ENCODE results near the gene NRG3. TPM values are rescaled to one million over a fixed set of nuclear protein-coding genes. Genes with fewer than 3 reads are reported as not detected.

NRG3 gene
- total RNA-seq, 1 experiment from 2014 or later = 0.66 TPM

DNA sequence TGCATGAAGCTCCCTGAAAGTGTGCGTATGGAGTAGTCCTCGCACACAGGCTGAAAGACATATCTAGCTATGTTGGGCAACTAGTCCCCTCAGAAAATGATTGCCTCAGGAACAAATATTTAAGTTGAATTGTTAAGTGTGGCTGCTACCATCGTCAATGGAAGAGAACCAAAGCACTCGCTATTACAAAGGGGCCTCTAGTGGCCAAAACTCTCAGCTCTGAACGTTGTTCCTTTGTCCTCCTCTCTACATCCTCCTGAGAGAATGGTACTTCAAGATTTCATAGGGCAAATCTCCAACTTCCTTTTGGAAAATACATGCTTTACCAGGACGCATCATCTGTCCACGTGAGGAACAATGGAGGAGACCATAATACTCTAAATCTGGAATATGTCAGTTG, 209.9 kb downstream of the NRG3 start:
- TF ChIP-seq, protein P1, sequence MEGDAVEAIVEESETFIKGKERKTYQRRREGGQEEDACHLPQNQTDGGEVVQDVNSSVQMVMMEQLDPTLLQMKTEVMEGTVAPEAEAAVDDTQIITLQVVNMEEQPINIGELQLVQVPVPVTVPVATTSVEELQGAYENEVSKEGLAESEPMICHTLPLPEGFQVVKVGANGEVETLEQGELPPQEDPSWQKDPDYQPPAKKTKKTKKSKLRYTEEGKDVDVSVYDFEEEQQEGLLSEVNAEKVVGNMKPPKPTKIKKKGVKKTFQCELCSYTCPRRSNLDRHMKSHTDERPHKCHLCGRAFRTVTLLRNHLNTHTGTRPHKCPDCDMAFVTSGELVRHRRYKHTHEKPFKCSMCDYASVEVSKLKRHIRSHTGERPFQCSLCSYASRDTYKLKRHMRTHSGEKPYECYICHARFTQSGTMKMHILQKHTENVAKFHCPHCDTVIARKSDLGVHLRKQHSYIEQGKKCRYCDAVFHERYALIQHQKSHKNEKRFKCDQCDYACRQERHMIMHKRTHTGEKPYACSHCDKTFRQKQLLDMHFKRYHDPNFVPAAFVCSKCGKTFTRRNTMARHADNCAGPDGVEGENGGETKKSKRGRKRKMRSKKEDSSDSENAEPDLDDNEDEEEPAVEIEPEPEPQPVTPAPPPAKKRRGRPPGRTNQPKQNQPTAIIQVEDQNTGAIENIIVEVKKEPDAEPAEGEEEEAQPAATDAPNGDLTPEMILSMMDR (IDR thresholded peaks at IDR 0.05; ENCODE audit: insufficient read depth in 1 of 2, low read depth in 1 of 2, low read length in 1 of 2, severe bottlenecking in 1 of 2, unreplicated experiment in 1 of 2) = no peak
- ChIA-PET POLR2A (no interaction called here), CTCF (no interaction called here)
- H3K4me1 ChIP-seq = no peaks in the 10 kb centered on the region
- Mint-ChIP-seq H3K4me1 (ENCODE audit: low read depth, unreplicated experiment) (no peaks in the 10 kb centered on the region), H3K4me3 (ENCODE audit: unreplicated experiment) (no peak overlapping the region), H3K36me3 (ENCODE audit: insufficient read depth, unreplicated experiment) (no peaks in the 10 kb centered on the region), H3K27ac (ENCODE audit: unreplicated experiment) (no peak overlapping the region), H3K9me3 (ENCODE audit: unreplicated experiment) (no peaks in the 10 kb centered on the region), H3K27me3 (ENCODE audit: insufficient read depth, unreplicated experiment) (no peaks in the 10 kb centered on the region)
- H3K27me3 ChIP-seq (replicated peaks; ENCODE audit: control insufficient read depth, insufficient read depth, low read length) = no peaks in the 10 kb centered on the region
- no peak for DNase-seq
- H3K36me3 ChIP-seq (ENCODE audit: control insufficient read depth, insufficient read depth, low read length) = no peaks in the 10 kb centered on the region
- no TSS peak for BruUV-seq (replicated peaks)
- no peak overlapping the region for H3K4me3 ChIP-seq (ENCODE audit: low read depth, low read length)
- H3K9me3 ChIP-seq = no peaks in the 10 kb centered on the region
- intact Hi-C loops (cut with micrococcal nuclease; ENCODE audit: unreplicated experiment) = loop anchor here (10.0 kb wide), 1 partner anchor 760 kb away; no protein-coding TSS in a partner anchor

DNA sequence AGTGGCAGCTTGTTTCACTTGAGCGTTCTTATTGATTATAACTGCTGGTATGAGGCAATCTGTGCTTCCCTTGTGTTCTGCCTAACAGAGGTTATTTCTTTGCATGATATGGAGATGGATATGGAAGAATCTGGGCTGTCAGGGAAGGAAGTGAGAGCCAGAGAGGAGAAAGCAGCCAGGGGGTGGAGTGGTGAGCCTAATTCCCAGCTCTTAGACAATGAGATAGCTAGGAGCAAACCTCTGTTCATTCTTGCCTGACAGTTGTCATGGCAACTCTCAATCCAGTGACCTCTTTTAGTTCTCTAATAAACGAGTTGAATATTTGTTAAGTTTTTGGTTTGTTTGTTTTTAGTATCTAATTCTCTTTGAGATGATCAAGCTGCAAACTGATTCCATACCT, 214.3 kb downstream of the NRG3 start:
- no peaks in the 10 kb centered on the region for H3K4me1 Mint-ChIP-seq (ENCODE audit: low read depth, unreplicated experiment)
- no peaks in the 10 kb centered on the region for H3K36me3 Mint-ChIP-seq (ENCODE audit: insufficient read depth, unreplicated experiment)
- H3K27me3 Mint-ChIP-seq (ENCODE audit: insufficient read depth, unreplicated experiment) = no peaks in the 10 kb centered on the region
- H3K9me3 ChIP-seq = no peaks in the 10 kb centered on the region
- POLR2A ChIA-PET = no interaction called here
- DNase-seq = no peak
- no peak overlapping the region for H3K4me3 Mint-ChIP-seq (ENCODE audit: unreplicated experiment)
- H3K36me3 ChIP-seq (ENCODE audit: control insufficient read depth, insufficient read depth, low read length) = no peaks in the 10 kb centered on the region
- H3K27ac Mint-ChIP-seq (ENCODE audit: unreplicated experiment) = no peak overlapping the region
- no peaks in the 10 kb centered on the region for H3K4me1 ChIP-seq
- intact Hi-C loops (cut with micrococcal nuclease; ENCODE audit: unreplicated experiment) = loop anchor here (10.0 kb wide), 1 partner anchor 755 kb away; no protein-coding TSS in a partner anchor
- H3K4me3 ChIP-seq (ENCODE audit: low read depth, low read length) = no peak overlapping the region
- TF ChIP-seq, protein P1 (IDR thresholded peaks at IDR 0.05; ENCODE audit: insufficient read depth in 1 of 2, low read depth in 1 of 2, low read length in 1 of 2, severe bottlenecking in 1 of 2, unreplicated experiment in 1 of 2) = no peak
- H3K9me3 Mint-ChIP-seq (ENCODE audit: unreplicated experiment) = no peaks in the 10 kb centered on the region
- no TSS peak for BruUV-seq (replicated peaks)
- CTCF ChIA-PET = no interaction called here
- H3K27me3 ChIP-seq (replicated peaks; ENCODE audit: control insufficient read depth, insufficient read depth, low read length) = no peaks in the 10 kb centered on the region

DNA sequence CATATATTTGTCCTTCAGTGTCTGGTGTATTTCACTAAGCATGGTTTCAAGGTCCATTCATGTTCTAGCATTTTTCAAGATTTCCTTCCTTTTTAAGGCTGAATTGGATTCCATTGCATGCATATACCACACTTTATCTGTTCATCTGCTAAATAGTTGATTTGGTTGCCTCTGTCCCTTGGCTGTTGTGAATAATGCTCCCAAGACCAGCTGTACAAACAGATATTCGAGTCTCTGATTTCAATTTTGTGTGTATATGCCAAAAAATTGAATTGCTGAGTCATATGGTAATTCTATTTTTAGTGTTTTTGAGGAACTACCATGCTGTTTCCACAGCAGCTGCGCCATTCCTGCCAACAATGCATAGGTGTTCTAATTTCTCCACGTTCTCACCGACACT, 216.4 kb downstream of the NRG3 start:
- H3K36me3 ChIP-seq (ENCODE audit: control insufficient read depth, insufficient read depth, low read length) = no peaks in the 10 kb centered on the region
- H3K27me3 Mint-ChIP-seq (ENCODE audit: insufficient read depth, unreplicated experiment) = peaks cover 2% of the 10 kb centered on the region
- H3K4me1 ChIP-seq = no peaks in the 10 kb centered on the region
- TF ChIP-seq, protein P1 (IDR thresholded peaks at IDR 0.05; ENCODE audit: insufficient read depth in 1 of 2, low read depth in 1 of 2, low read length in 1 of 2, severe bottlenecking in 1 of 2, unreplicated experiment in 1 of 2) = no peak
- no peaks in the 10 kb centered on the region for H3K4me1 Mint-ChIP-seq (ENCODE audit: low read depth, unreplicated experiment)
- H3K4me3 ChIP-seq (ENCODE audit: low read depth, low read length) = no peak overlapping the region
- no peak overlapping the region for H3K4me3 Mint-ChIP-seq (ENCODE audit: unreplicated experiment)
- BruUV-seq (replicated peaks) = no TSS peak
- no peaks in the 10 kb centered on the region for H3K9me3 Mint-ChIP-seq (ENCODE audit: unreplicated experiment)
- intact Hi-C loops (cut with micrococcal nuclease; ENCODE audit: unreplicated experiment) = no loop called here
- CTCF ChIA-PET = no interaction called here
- no peaks in the 10 kb centered on the region for H3K27me3 ChIP-seq (replicated peaks; ENCODE audit: control insufficient read depth, insufficient read depth, low read length)
- no peaks in the 10 kb centered on the region for H3K9me3 ChIP-seq
- no peaks in the 10 kb centered on the region for H3K36me3 Mint-ChIP-seq (ENCODE audit: insufficient read depth, unreplicated experiment)
- no peak overlapping the region for H3K27ac Mint-ChIP-seq (ENCODE audit: unreplicated experiment)
- no peak for DNase-seq
- POLR2A ChIA-PET = no interaction called here

Measured in Caco-2 (cell line).